Stimulated activated CD8-positive, alpha-beta memory T cell treated with anti-CD3 and anti-CD28 coated beads, Interleukin-12 subunit alpha, Interleukin-12 subunit beta, amount 100 ng/mL, for 1 hour (primary cell): ENCODE measurements around the gene CHRNA4.

Experiments used
- DNase-seq: peaks from one replicate; pipeline ENCODE4 v3.0.0-alpha.2; 2020; ENCODE audit warnings: low read depth

Gene CHRNA4

GRCh38 chr20:63320041-63320511 is 41.1 kb downstream of the CHRNA4 start:
- no peak for DNase-seq

- DNase-seq, result no peak
Measured at GRCh38 chr20:63319164-63320040, 41.7 kb downstream of the CHRNA4 start.

DNA sequence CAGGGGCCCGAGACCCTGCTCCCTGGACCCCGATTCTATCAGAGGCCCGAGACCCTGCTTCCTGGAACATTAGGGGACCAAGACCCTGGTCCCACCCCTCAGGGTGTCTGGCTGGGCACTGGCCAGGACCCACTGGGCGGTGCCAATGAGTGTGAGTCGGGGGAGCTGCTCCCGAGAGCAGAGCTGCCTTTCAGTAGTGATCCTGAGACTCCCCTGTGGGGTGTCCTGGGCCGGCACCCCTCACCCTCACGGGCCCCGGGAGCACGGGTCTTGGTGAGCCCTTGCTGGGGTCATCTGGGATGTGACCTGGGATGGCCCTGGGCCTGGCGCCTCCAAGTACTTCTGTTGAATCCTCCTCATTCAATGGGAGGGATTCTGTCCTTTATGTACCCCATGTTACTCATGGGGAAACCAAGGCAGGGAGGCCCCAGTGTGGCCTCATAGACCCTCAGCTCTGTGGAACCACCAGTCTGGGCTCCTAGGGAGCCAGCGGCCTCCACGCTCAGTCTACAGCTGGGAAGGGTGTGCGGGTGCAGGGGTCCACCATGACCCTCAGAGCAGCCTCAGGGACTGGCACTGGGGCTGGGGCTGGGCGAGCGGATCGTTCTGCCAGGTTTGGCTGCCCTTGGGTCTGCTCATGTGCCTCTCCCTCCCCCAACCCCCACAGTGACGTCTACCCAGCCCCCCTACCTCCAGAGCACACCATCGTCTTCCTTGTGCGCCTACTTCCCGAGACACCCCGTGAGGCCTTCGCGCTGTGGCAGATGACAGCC is 42.6 kb downstream of the CHRNA4 start:
- DNase-seq, result no peak

DNA sequence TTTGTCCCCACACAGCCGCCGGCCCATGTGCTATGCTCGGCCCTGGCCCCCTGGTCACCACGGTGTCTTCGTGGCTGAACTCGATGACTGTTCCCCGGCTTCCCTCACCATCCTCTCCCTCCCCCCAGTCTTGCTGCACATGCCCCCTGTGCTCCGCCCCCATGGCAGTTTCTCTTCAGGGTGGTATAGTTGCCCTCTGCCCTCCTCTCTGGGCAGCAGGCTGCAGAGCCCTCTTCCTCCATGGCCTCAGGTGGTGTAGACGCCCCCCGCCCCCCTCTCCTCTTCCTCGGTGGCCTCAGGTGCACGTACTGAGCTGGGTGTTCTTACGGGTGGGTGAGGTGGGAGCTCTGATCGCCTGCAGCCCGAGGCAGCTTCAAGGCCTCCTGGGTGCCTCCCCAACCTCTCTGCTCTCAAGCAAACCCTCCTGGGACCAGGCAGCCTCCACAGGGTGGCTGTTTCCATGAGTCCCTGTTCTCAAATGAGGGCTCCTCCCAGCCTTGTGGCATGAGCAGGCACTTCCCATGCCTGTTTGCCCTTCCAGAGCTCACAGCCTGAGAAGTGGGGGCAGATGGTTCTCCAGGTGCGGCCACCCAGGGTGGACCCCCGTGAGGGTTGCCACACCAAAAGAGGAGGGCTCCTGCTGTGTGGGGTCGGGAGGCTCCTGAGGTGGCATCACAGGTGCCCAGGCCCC is 43.4 kb downstream of the CHRNA4 start:
- DNase-seq, result no peak

- no peak for DNase-seq
Measured at GRCh38 chr20:63317061-63317460, 44.1 kb downstream of the CHRNA4 start.

- DNase-seq, result no peak
Measured at GRCh38 chr20:63316502-63316921, 44.6 kb downstream of the CHRNA4 start.

DNA sequence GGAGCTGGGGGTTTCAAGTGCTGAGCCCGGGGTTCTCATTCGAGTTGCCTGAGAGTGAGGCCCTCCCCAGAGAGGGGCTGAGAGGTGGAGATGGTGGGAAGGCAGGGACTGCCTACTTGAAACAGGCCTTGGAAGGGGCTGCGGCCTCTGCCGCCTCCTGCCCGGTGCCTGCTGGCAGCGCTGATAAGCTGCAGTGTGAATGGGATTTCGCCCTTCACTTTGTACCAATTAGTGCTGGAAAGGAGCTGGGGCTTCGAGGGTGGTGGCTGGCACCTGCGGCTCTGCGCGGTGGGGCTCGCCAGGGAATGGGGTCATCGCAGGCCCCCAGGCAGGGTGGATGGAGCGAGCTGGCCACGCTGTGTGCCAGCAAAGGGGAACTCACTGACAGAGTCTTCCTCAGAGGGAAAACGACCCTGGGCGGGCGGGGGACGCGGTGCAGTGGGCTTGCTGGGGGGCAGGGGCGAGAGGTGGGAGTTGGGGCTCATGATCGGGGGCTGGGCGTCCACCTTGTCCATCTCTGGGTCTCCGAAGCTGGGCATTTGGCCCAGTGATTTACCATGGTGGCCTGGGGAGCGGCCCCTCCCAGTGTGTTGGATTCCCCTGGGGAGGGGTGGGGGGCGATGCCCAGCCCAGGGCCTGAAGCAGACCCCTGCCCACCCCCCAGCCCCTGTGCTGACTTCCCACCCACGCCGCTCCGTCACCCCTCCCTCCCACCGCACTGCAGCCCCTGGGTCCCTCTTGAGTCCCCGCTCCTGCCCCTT is 45.2 kb downstream of the CHRNA4 start:
- no peak for DNase-seq

- DNase-seq, result no peak
Measured at GRCh38 chr20:63315240-63315689, 45.9 kb downstream of the CHRNA4 start.

DNA sequence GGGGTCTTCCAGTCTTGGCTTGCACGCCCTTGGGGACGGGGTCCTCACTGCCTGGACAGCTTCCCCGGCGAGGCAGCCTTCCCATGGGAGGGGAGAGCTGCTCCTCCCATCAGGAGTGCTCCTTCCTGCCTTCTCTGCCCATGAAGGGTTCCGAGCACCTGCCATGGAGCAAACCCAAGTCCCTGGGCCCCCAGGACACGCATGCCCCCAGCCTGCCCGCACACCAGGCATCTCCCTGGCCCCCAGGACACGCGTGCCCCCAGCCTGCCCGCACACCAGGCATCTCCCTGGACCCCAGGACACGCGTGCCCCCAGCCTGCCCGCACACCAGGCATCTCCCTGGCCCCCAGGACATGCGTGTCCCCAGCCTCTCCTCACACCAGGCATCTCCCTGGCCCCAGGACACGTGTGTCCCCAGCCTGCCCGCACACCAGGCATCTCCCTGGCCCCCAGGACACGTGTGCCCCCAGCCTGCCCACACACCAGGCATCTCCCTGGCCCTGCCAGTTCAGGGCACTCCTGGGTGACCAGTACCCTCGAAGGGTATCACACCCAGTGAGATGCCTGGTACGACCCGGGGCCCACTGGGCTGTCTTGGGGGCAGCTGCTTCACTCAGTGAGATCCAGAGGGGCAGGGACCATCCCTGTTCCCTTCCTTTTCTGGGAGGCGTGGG is 46.4 kb downstream of the CHRNA4 start:
- no peak for DNase-seq

GRCh38 chr20:63314015-63314471 is 47.1 kb downstream of the CHRNA4 start:
- no peak for DNase-seq

- no peak for DNase-seq
Measured at GRCh38 chr20:63313349-63314014, 47.7 kb downstream of the CHRNA4 start.

- DNase-seq, result no peak
Measured at GRCh38 chr20:63312690-63313348, 48.3 kb downstream of the CHRNA4 start.

DNA sequence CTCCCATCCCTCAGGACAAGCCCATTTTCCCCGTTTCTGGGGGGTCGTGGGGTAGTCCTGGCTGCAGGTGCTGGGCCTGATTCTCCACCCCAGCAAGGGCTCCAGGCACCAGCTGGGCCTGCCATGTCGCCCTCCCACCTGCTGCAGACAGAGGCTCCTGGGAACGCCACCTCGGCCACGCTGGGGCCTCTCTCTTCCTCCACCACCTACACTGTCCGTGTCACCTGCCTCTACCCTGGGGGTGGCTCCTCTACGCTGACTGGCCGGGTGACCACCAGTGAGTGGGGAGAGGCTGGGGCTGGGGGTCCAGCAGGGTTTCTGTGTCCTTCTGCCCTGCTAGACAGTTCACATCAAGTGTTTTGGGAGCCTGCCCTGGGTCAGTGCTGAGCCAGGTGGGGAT is 48.9 kb downstream of the CHRNA4 start:
- DNase-seq, result no peak

DNA sequence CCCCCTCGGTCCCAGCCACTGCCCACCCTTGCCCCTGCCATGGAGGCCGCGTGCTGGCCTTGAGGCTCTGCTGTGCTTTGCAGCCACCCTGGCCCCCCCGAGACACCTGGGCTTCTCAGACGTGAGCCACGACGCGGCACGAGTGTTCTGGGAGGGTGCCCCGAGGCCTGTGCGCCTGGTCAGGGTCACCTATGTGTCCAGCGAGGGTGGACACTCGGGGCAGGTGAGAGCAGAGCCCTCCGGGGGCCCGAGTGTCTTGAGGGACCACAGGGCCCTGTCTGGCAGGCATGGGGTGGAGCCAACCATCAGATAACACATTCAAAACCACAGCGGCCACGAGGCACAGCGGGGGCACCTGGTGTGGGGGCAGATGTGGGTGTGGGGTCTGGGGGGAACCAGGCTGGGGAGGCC is 49.3 kb downstream of the CHRNA4 start:
- no peak for DNase-seq

GRCh38 chr20:63311186-63311832 is 49.8 kb downstream of the CHRNA4 start:
- DNase-seq, result no peak

GRCh38 chr20:63310265-63310991 is 50.7 kb downstream of the CHRNA4 start:
- no peak for DNase-seq

- no peak for DNase-seq
Measured at GRCh38 chr20:63309261-63310071, 51.7 kb downstream of the CHRNA4 start.
